Panc1 (cell line): ENCODE data around the gene PPP6C. TPM values are rescaled to one million over a fixed set of nuclear protein-coding genes. Genes with fewer than 3 reads are reported as not detected.

ENCODE experiments used
- ATAC-seq: fragments of 200-7000 bp; cut with Tn5 transposase; 2 replicates; pipeline ENCODE4 v1.9.1; 2020; ENCODE audit warnings: mild to moderate bottlenecking, moderate library complexity
- BruUV-seq: library from RNA; stranded (reverse); fragments of 400-500 nt; replicated peaks from 2 replicates; lab custom pipeline; 2021; lab: Mats Ljungman, UMichigan
- CTCF ChIA-PET: fragments of 300-600 bp; sonication (Branson Sonifier 250); formaldehyde crosslinking; loops from one replicate; lab custom pipeline; 2022; ENCODE audit warnings: antibody characterized with exemption; lab: Charles Lee
- POLR2A ChIA-PET: fragments of 300-600 bp; sonication (Branson Sonifier 250); formaldehyde crosslinking; loops from one replicate; lab custom pipeline; 2022; ENCODE audit warnings: antibody characterized with exemption; lab: Charles Lee
- DNase-seq: peaks from one replicate; pipeline ENCODE4 v3.0.0-alpha.2; 2010; ENCODE audit warnings: low read depth, low spot score
- H3K27ac ChIP-seq: 2 replicates; pipeline ENCODE4 v1.5.1; 2011; ENCODE audit warnings: mild to moderate bottlenecking, low read length, inconsistent platforms
- H3K27me3 ChIP-seq: fragments of 200-500 bp; sonication (Bioruptor generic); 2 replicates; pipeline ENCODE4 v1.6.0; 2014; ENCODE audit warnings: low read length, inconsistent platforms; ENCODE audit not compliant: control insufficient read depth, insufficient read depth
- H3K36me3 ChIP-seq: fragments of 200-500 bp; sonication (Bioruptor generic); 2 replicates; pipeline ENCODE4 v1.5.1; 2014; ENCODE audit warnings: inconsistent platforms, mild to moderate bottlenecking, low read length, moderate library complexity; ENCODE audit not compliant: control insufficient read depth, insufficient read depth
- H3K4me1 ChIP-seq: 2 replicates; pipeline ENCODE4 v1.5.1; 2011; ENCODE audit warnings: inconsistent platforms, mild to moderate bottlenecking, low read length, moderate library complexity; ENCODE audit not compliant: control insufficient read depth, insufficient read depth
- H3K4me3 ChIP-seq, 2 experiments: 2 replicates each; pipeline ENCODE4 v1.5.1; 2011 to 2012; ENCODE audit warnings: low read depth in 2 of 2, low read length in 2 of 2, mild to moderate bottlenecking in 2 of 2, inconsistent platforms in 1 of 2, moderate library complexity in 1 of 2
- H3K9me3 ChIP-seq: fragments of 200-500 bp; sonication (Bioruptor generic); 2 replicates; pipeline ENCODE4 v1.5.1; 2014; ENCODE audit warnings: low read depth, mild to moderate bottlenecking, inconsistent platforms, low read length, moderate library complexity; ENCODE audit not compliant: control insufficient read depth, insufficient read depth
- CTCF ChIP-seq: fragments of 450-650 bp; IDR thresholded peaks from 2 replicates; pipeline ENCODE4 v1.5.1; 2017; ENCODE audit warnings: mild to moderate bottlenecking
- POLR2AphosphoS5 ChIP-seq: IDR thresholded peaks from 2 replicates; pipeline ENCODE4 v1.6.1; 2012; ENCODE audit warnings: mild to moderate bottlenecking, low read depth, low read length, moderate library complexity
- SIN3A ChIP-seq: IDR thresholded peaks from 2 replicates; pipeline ENCODE4 v1.6.1; 2012; ENCODE audit warnings: low read depth, mild to moderate bottlenecking, low read length, moderate library complexity, borderline replicate concordance; ENCODE audit not compliant: insufficient read depth
- TCF7L2 ChIP-seq: IDR thresholded peaks from 2 replicates; pipeline ENCODE4 v1.6.1; 2011; ENCODE audit warnings: mild to moderate bottlenecking, low read depth, low read length, inconsistent platforms
- in situ Hi-C: cut with HindIII; loops from 2 replicates; pipeline ENCODE4 v1.10.0; 2016; ENCODE audit warnings: low sequenced_read_pairs, low pct_unique_long_range_greater_than_20kb
- intact Hi-C: fragments of 100-400 bp; cut with micrococcal nuclease; formaldehyde crosslinking; loops from one replicate; pipeline ENCODE4 v1.10.0; 2022; ENCODE audit not compliant: unreplicated experiment
- total RNA-seq: library from RNA; stranded (reverse); gene quantifications from one replicate; pipeline ENCODE4 v1.2.1, GENCODE V29; 2021; ENCODE audit not compliant: unreplicated experiment
- TF ChIP-seq, protein P1 (sequence below), 2 experiments: IDR thresholded peaks; 2 replicates each; pipeline ENCODE4 v1.6.1; 2011 to 2012; ENCODE audit warnings: low read depth in 2 of 2, control low read depth in 1 of 2, low read length in 1 of 2, mild to moderate bottlenecking in 1 of 2, moderate library complexity in 1 of 2; ENCODE audit not compliant: insufficient read depth in 1 of 2

Gene PPP6C
- total RNA-seq, 1 experiment from 2014 or later: 27.3 TPM

GRCh38 chr9:125156551-125156950, 33.1 kb downstream of the PPP6C start:
- no peaks in the 10 kb centered on the region for H3K27me3 ChIP-seq
- CTCF ChIA-PET: no interaction called here
- TF ChIP-seq, protein P1, sequence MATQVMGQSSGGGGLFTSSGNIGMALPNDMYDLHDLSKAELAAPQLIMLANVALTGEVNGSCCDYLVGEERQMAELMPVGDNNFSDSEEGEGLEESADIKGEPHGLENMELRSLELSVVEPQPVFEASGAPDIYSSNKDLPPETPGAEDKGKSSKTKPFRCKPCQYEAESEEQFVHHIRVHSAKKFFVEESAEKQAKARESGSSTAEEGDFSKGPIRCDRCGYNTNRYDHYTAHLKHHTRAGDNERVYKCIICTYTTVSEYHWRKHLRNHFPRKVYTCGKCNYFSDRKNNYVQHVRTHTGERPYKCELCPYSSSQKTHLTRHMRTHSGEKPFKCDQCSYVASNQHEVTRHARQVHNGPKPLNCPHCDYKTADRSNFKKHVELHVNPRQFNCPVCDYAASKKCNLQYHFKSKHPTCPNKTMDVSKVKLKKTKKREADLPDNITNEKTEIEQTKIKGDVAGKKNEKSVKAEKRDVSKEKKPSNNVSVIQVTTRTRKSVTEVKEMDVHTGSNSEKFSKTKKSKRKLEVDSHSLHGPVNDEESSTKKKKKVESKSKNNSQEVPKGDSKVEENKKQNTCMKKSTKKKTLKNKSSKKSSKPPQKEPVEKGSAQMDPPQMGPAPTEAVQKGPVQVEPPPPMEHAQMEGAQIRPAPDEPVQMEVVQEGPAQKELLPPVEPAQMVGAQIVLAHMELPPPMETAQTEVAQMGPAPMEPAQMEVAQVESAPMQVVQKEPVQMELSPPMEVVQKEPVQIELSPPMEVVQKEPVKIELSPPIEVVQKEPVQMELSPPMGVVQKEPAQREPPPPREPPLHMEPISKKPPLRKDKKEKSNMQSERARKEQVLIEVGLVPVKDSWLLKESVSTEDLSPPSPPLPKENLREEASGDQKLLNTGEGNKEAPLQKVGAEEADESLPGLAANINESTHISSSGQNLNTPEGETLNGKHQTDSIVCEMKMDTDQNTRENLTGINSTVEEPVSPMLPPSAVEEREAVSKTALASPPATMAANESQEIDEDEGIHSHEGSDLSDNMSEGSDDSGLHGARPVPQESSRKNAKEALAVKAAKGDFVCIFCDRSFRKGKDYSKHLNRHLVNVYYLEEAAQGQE (IDR thresholded peaks at IDR 0.05; ENCODE audit: insufficient read depth in 1 of 2, low read depth in 2 of 2, low read length in 1 of 2): no peak
- TF ChIP-seq SIN3A (no peak), CTCF (no peak), POLR2AphosphoS5 (no peak), TCF7L2 (no peak)
- H3K4me1 ChIP-seq: no peaks in the 10 kb centered on the region
- H3K27ac ChIP-seq: no peak overlapping the region
- ATAC-seq (no peak), DNase-seq (no peak)
- POLR2A ChIA-PET: no interaction called here
- in situ Hi-C loops (no loop called here), intact Hi-C loops (no loop called here)
- no peak overlapping the region for H3K4me3 ChIP-seq
- H3K9me3 ChIP-seq: no peaks in the 10 kb centered on the region
- no peaks in the 10 kb centered on the region; the same call in none of the 2 replicates for H3K36me3 ChIP-seq
- BruUV-seq: no TSS peak

- CTCF ChIA-PET: interaction anchor here (0.5 kb wide), 1 partner anchor 1706 kb away, joined by 7 read pairs; no protein-coding TSS in a partner anchor
- intact Hi-C loops: no loop called here
These were observed 35.8 kb downstream of the PPP6C start for GRCh38 chr9:125153712-125154367.

More at GRCh38 chr9:125153712-125154367, 35.8 kb downstream of the PPP6C start:
- POLR2A ChIA-PET: no interaction called here
- no peak for TF ChIP-seq CTCF
- TF ChIP-seq SIN3A: no peak
- no peak for TF ChIP-seq POLR2AphosphoS5
- TF ChIP-seq TCF7L2: no peak
- TF ChIP-seq, protein P1 (IDR thresholded peaks at IDR 0.05; ENCODE audit: insufficient read depth in 1 of 2, low read depth in 2 of 2, low read length in 1 of 2): no peak
- Histone ChIP-seq H3K36me3 (peaks cover 6% of the 10 kb centered on the region), H3K4me1 (no peaks in the 10 kb centered on the region), H3K4me3 (no peak overlapping the region), H3K27ac (no peak overlapping the region), H3K27me3 (no peaks in the 10 kb centered on the region), H3K9me3 (no peaks in the 10 kb centered on the region)
- no TSS peak for BruUV-seq
- ATAC-seq (no peak), DNase-seq (no peak)
- in situ Hi-C loops: no loop called here
